GM19452 (cell line): ENCODE data around the gene FAM120A.
A peak's percentile ranks its signal among the peaks of the same experiment; 100 is the strongest.
"Not testable (repeated sequence)": the region's sequence is repeated elsewhere in the genome, so short reads cannot be mapped to it uniquely, and the experiment has no call there.

Experiments
- ATAC-seq: cut with Tn5 transposase; IDR thresholded peaks from one replicate; pipeline ENCODE4 v1.9.1; 2021; ENCODE audit not compliant: unreplicated experiment

Gene FAM120A, protein sequence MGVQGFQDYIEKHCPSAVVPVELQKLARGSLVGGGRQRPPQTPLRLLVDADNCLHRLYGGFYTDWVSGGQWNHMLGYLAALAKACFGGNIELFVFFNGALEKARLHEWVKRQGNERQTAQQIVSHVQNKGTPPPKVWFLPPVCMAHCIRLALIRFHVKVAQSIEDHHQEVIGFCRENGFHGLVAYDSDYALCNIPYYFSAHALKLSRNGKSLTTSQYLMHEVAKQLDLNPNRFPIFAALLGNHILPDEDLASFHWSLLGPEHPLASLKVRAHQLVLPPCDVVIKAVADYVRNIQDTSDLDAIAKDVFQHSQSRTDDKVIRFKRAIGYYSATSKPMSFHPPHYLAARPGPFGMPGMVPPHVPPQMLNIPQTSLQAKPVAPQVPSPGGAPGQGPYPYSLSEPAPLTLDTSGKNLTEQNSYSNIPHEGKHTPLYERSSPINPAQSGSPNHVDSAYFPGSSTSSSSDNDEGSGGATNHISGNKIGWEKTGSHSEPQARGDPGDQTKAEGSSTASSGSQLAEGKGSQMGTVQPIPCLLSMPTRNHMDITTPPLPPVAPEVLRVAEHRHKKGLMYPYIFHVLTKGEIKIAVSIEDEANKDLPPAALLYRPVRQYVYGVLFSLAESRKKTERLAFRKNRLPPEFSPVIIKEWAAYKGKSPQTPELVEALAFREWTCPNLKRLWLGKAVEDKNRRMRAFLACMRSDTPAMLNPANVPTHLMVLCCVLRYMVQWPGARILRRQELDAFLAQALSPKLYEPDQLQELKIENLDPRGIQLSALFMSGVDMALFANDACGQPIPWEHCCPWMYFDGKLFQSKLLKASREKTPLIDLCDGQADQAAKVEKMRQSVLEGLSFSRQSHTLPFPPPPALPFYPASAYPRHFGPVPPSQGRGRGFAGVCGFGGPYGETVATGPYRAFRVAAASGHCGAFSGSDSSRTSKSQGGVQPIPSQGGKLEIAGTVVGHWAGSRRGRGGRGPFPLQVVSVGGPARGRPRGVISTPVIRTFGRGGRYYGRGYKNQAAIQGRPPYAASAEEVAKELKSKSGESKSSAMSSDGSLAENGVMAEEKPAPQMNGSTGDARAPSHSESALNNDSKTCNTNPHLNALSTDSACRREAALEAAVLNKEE

DNA sequence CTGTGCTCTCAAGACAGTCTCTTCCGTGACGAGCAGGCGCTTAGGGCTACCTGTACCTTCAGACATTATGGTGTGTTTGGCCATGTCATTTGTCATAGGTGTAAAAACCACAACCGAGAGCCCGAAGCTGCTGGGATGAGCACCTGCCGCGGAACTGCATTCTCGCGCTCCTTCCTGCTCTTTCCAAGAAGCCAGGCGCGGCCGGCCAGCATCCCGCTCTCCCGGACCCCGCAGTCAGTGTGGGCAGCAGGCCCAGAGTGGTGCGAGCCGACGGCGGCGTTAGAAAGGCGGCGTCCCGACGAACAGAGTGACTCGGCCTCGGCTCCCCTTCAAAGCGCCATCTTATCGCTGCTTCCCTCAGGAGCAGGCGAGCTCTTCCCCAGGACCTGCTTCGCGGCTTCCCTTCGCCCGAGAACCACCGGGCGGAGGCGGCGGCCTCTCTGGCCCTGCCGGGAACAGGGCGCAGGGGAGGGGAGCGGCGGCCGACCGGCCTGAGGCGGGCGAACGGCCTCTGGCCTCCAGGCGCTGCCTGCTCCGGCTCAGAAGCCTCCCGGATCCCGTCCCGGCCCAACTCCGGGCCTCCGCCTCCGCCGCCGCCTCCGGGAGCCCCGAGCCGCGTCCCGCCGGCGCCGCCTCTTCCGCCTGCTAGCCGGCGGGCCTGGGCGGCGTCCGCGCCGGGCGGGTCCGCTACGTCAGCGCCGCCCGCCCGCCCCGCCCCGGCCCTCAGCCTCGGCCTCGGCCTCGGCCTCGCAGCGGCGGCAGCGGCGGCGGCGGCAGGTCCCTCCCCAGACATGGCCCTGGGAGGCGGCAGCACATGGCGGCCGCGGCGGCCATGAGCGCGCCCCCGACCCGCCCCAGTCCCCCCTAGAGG lies at the start of gene FAM120A:
Gene FAM120A (plus strand): TSS at position 741 of the 871 bp plus-strand sequence. CDS start 231 bp downstream, outside the sequence.
- peak; percentile 57 for ATAC-seq

DNA sequence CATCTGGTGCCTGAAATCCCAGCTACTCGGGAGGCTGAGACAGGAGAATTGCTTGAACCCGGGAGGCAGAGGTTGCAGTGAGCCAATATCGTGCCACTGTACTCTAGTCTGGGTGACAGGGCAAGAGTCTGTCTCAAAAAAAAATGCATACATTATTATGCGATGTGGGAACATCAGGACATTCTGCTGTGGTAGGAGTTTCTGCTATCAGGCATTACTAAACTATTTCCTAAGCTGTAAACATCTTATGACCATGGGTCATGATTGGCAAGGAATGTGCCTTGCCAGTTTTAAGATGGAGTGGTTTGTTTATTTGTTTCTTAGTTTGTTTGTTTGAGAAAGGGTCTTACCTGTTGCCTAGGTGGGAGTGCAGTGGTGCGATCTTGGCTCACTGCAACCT lies 45.1 kb upstream of the FAM120A start:
- ATAC-seq = no peak

DNA sequence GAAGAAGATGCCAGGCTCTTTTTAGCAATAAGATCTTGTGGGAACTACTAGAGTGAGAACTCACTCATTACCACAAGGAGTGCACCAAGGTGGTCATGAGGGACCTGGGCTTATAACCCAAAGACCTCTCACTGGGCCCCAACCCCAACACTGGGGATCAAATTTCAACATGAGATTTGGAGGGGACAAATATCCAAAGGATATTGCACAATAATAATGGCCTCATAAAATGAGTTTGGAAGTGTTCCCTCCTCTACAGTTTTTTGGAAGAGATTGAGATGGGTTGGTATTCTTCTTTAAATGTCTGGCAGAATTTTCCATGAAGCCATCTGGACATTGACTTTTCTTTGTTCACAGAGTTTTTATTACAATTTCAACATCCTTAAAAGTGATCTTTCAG lies 38.0 kb upstream of the FAM120A start:
- ATAC-seq = no peak

DNA sequence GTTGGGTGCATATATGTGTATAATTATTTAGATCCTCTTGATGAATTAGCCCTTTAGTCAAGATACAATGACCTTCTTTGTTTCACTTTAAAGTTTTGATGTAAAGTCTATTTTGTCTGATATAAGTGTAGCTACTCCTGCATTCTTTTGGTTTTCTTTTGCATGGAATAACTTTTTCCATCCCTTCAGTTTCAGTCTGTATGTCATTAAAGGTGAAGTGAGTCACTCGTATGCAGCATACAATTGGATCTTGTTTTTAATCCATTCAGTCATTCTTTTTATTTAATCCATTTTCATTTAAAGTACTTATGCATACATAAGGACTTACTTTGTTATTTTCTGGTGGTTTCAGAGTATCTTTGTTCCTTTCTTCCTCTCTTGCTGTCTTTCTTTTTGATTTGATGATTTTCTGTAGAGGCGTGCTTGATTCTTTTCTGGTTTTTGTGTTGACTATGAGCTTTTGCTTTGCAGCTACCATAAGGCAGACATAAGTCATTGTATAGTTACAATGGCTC lies 36.3 kb upstream of the FAM120A start:
- no peak for ATAC-seq

DNA sequence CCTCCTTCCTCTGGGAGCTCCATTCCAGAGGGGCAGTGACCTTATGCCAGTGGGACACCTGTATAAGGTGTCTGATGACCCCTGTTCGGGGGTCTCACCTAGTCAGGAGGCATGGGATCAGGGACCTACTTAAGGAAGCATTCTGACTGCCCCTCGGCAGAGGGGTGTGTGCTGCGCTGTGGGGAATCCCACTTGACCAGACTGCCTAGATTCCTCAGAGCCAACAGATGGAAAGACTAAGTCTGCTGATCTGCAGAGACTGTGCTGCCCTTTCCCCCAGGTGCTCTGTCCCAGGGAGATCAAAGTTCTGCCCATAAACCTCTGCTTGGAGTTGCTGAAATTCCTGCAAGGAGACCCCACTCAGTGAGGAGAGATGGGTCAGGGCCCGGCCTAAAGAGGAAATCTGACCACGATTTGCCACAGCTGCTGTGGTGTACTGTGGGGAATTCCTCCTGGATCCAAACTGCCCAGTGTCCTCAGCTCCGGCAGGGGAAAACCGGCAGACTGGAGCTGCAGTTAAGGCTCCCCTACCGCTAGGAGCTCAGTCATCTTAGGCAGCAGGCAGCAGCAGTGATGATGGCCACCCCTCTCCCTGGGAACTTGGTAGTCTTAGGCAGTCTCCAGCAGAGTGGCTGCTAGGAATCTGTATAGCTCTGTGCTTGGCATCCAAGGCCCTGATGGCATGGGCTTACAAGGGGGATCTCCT lies 34.8 kb upstream of the FAM120A start:
- no peak for ATAC-seq

DNA sequence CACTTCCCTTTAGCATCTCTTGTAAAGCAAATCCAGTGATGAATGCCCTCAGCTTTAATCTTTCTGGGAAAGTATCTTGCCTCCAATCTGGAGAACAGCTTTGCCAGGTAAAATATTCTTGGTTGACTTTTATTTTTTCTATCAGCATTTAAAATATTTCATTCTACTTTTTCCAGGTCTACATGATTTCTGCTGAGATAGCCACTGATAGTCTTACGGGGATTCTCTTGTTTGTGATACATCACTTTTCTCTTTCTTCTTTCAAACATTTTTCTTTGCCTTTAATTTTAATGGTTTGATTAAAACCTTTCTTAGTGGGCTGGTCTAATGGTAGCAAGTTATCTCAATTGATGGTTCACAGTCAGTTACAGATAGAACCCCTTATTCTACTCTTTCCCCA lies 33.9 kb upstream of the FAM120A start:
- ATAC-seq = no peak

DNA sequence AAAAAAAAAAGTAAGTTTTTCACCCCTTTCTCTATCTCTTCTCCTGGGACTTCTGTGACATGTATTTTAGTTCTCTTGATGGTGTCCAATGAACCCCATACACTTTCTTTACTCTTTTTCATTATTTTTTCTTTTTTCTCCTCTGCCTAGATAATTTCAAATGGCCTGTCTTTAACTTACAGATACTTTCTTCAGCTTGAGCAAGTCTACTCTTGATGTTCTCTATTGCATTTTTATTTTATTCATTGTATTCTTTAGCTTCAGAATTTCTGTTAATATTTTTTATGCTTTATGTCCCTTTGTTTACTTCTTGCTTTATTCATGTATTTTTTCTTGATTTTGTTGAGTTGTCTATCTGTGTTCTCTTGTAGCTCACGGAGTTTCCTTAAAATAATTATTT lies 32.5 kb upstream of the FAM120A start:
- ATAC-seq = no peak

DNA sequence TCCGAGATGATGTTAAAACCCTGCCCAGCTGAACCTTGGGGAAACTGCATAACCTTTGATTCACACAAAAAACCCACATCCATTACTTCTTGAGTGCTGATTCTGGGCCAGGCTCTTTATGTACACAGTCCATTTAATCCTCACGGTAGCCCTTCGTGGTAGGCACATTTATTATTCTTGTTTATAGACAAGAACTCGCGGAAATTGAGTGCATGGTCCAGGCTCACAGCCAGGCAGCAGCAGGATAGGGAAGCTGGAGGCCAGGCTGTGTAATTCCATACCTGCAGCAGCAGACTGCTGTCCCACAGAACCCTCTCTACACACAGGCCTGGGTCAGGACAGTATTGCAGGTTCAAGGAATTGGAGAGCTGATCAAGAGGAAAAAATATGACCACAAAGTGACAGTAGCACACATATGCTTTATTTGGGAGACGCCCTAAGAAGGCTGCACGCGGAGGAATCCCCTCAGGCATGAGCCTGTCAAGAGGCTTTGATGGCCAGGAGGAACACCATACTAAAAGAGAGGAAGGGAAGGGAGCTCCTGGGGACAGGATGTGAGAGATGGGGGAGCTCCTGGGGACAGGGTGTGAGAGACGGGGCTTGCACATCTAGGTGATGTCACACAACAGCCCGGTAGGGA lies 28.4 kb upstream of the FAM120A start:
- no peak for ATAC-seq

DNA sequence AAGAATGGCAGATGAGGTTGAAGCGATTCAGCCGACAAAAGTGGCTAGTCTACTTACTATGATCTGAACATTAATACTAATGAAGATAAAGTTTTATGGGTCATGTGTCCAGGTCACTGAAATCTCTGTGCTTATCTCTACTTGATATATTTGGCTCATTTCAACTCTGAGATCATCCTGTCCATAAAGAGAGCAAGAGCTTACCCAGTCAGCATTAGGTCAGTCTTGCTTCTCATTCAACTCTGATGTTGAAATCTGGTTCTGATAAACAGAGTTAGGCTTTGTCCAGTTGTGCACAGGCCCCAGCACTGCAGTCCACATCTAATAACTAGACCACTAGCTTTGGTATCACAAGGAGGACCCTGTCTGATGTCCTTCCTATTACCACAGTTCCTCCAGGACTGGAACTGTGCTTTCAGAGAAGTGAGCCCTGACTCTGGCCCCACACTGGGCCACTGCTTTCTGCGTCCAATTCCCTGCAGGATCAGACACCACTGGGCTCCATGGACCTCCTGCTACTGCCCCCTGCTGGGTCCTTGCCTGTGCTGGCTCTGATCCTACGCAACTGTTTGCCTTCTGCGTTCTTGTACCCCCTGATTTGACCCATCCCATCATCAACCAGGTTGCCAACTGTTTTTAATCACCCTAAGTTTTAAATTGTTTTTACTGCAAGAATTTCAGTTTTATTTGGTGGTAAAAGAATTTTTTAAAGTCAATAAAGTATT lies 23.7 kb upstream of the FAM120A start:
- ATAC-seq = no peak

DNA sequence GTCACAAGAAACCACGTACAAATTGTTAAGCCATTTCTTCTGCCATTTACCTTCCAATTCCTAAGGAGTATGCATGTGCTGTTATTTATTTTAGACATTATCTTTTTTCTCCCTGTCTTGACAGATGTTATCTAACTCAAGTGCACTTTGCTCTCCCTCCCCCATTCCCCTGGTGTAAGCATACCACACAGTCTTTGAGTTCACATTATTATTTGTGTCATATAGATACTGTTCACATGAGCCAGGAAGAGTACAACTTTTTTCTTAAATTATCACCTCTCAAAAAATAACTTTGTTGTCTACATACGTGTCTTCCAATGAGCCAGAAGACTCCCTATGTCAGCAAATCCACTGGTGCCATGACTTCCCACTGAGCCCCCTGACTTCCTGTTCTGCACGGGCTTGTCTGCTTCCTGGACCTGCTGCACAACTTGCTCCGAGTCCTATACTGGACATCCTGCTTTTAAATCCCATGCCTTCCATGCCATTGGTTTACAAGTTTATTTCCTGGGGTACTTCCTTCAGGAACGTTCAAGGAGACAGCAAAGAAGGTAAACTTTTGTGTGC lies 19.9 kb upstream of the FAM120A start:
- no peak for ATAC-seq

DNA sequence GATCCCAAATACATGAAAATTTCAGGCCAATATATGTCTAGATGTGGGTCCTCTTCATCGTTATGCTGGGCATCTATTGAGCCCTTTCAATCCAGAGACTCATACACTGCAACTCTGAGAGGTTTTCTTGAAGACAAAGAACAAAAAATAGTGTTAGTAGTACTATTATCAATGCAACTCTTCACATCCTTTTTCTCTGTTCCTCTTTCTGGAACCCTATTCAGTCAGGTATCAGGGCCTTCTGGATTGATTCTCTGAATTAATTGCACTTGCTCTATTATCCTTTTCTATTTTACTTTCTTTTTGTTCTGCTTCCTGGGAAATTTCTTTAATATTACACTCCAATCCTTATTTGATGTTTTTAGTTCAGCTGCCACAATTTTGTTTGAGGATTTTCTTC lies 18.5 kb upstream of the FAM120A start:
- no peak for ATAC-seq

DNA sequence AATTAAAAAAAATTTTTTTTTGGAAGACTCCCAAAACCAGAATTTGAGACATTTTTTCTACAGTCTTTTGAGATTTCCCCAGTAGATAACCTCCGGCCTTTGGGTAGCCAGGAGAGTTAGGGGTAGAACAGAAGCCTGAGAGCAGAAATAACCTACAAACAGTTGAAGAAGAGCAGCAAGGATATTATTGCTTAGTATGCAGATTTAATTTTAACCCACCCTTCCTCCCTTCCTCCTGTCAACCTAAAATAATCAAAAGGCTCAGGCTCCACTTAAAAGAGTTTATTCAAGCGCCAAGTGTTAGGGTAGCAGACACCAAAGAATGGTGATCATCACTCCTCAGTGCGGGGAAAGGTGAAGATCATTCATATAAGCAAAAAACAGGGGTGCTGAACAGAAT lies 17.4 kb upstream of the FAM120A start:
- ATAC-seq = no peak

DNA sequence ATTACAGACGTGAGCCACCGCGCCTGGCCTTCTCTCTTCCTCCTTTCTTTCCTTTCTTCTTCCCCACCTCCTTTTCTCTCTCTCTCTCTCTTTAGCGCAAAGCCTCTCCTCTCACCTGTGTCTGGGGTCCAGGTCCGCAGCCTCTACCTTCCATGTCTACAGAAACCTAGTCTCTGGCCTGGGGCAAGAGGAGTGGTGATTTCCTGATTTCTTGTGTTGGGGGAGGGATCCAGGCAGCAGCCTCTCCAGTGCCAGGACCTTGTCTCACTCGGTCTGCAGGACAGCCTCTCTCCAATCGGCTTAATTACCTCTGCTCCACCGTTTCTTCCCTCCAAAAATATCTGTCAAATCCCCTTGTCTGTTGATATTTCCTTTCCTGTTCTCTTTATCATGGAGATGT lies 16.1 kb upstream of the FAM120A start:
- no peak for ATAC-seq

DNA sequence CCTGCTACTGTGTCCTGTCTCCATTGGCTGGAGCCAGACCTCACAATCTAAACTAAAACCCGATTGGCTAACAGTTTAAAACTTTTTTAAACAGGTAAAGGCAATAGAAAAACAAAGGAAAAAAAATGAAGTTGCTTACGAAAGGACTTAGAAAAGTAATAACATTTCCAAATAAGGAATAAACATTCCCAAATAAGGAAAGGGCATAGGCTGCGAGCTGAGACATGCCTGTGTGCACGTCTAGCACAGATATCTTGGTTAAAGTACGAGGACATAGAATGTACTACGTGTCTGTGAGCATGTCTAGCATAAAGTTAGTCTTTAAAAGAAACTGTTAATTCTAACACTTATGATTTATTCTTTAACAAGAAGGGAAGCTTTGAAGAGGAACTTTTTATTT lies 15.3 kb upstream of the FAM120A start:
- ATAC-seq = no peak

DNA sequence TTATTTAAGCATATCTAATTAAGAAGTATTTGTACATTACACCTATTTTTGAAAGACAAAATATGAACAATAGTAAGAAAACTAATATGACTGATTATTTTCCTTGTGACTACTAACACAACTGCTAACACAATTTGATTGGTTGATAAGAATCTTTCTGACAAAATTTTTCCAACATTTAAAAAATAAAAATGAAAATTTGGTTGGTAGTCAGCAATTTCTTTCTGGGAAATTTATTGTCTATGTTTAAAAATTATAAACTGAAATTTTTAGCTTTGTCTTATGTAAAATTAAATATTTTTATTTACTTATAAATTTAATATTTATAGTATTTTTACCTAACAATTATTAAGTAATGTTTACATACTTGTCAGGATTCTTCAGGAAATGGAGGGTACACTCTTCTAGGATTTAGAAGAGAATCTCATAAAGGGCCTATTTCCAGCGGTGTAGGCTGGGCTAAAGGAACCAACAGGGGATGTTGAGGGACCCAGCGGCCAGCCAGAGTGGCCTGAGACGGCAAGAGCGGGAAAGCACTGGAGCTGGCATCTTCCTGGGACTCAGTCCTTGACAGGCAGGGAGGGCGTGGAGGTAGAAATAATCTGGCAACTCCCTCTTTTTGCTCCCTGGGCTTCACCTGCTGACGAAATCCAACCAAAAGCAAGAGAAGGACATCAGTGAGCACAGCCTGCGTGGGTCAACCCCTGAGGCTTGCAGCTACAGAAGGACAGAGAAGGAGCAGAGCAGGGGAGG lies 14.7 kb upstream of the FAM120A start:
- no peak for ATAC-seq

DNA sequence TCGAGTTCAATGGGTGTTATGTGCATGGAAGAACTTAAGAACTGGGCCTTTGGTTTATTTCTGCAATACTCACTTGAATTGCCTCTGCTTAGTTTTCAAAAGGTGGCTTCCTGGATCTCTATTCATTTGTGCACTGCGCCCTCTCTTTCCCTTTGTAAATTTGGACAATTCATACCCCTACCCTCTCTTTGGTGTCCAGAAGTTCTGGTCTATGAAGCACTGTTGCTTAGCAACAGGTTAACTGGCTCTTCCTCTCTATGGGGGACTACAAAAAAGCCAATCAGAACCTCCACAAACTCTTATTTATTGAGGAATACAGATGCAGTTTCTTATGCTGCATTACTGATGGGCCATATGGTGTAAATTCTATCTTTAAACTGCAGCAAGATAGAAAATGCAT lies 13.5 kb upstream of the FAM120A start:
- ATAC-seq = no peak

DNA sequence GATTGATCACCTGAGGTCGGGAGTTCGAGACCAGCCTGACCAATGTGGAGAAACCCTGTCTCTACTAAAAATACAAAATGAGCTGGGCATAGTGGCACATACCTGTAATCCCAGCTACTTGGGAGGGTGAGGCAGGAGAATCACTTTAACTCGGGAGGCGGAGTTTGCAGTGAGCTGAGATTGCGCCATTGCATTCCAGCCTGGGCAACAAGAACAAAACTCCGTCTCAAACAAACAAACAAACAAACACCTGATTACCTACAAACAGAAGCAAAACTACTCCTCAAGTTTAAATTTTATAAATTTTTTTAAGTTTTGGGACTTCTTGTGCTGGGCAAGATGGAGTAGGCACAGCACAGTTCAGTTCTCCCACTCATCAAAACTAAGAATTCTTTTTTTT lies 12.2 kb upstream of the FAM120A start:
- ATAC-seq = not testable (repeated sequence)
